Caco-2 (cell line): ENCODE data around the gene IL17F. TPM values are rescaled to one million over a fixed set of nuclear protein-coding genes. Genes with fewer than 3 reads are reported as not detected.

Source experiments
- BruUV-seq: library from RNA; stranded (reverse); fragments of 400-500 nt; replicated peaks from 2 replicates; lab custom pipeline; 2021; lab: Mats Ljungman, UMichigan
- CTCF ChIA-PET: fragments of 300-600 bp; sonication (Branson Sonifier 250); formaldehyde crosslinking; loops from one replicate; lab custom pipeline; 2022; ENCODE audit warnings: antibody characterized with exemption; lab: Charles Lee
- POLR2A ChIA-PET: fragments of 300-600 bp; sonication (Branson Sonifier 250); formaldehyde crosslinking; loops from one replicate; lab custom pipeline; 2022; ENCODE audit warnings: antibody characterized with exemption; lab: Charles Lee
- DNase-seq, 2 experiments: peaks; one replicate each; pipeline versions ENCODE4 v3.0.0 to v3.0.0-alpha.2; 2020 to 2022
- H3K27me3 ChIP-seq: replicated peaks from 2 replicates; pipeline ENCODE4 v1.6.0; 2011; ENCODE audit warnings: low read length; ENCODE audit not compliant: control insufficient read depth, insufficient read depth
- H3K36me3 ChIP-seq: 2 replicates; pipeline ENCODE4 v1.5.1; 2011; ENCODE audit warnings: low read length; ENCODE audit not compliant: control insufficient read depth, insufficient read depth
- H3K4me1 ChIP-seq: fragments of 250-450 bp; sonication (Bioruptor Pico); 2 replicates; pipeline ENCODE4 v1.5.1; 2020; ENCODE audit warnings: mild to moderate bottlenecking
- H3K4me3 ChIP-seq: 2 replicates; pipeline ENCODE4 v1.5.1; 2011; ENCODE audit warnings: low read depth, mild to moderate bottlenecking, control low read depth, low read length
- H3K9me3 ChIP-seq: fragments of 250-450 bp; sonication (Bioruptor Pico); 2 replicates; pipeline ENCODE4 v1.5.1; 2020; ENCODE audit warnings: mild to moderate bottlenecking, moderate library complexity
- H3K27ac Mint-ChIP-seq: one replicate; pipeline ENCODE4 v1.8.0; 2022; ENCODE audit warnings: mixed read lengths; ENCODE audit not compliant: unreplicated experiment
- H3K27me3 Mint-ChIP-seq: one replicate; pipeline ENCODE4 v1.8.0; 2022; ENCODE audit warnings: mixed read lengths; ENCODE audit not compliant: insufficient read depth, unreplicated experiment
- H3K36me3 Mint-ChIP-seq: one replicate; pipeline ENCODE4 v1.8.0; 2022; ENCODE audit warnings: mild to moderate bottlenecking, mixed read lengths; ENCODE audit not compliant: insufficient read depth, unreplicated experiment
- H3K4me1 Mint-ChIP-seq: one replicate; pipeline ENCODE4 v1.8.0; 2022; ENCODE audit warnings: low read depth, mixed read lengths; ENCODE audit not compliant: unreplicated experiment
- H3K4me3 Mint-ChIP-seq: one replicate; pipeline ENCODE4 v1.8.0; 2022; ENCODE audit warnings: mild to moderate bottlenecking, moderate library complexity, mixed read lengths; ENCODE audit not compliant: unreplicated experiment
- H3K9me3 Mint-ChIP-seq: one replicate; pipeline ENCODE4 v1.8.0; 2022; ENCODE audit warnings: mixed read lengths; ENCODE audit not compliant: unreplicated experiment
- intact Hi-C: fragments of 100-400 bp; cut with micrococcal nuclease; formaldehyde crosslinking; loops from one replicate; pipeline ENCODE4 v1.10.0; 2022; ENCODE audit not compliant: unreplicated experiment
- total RNA-seq: library from RNA; stranded (reverse); gene quantifications from 2 replicates; pipeline ENCODE4 v1.2.3, GENCODE V29; 2022
- TF ChIP-seq, protein P1 (sequence below), 2 experiments: fragments of 200-600 bp in 1 of 2; IDR thresholded peaks; 1 replicate in 1 of 2; 2 replicates in 1 of 2; pipeline versions ENCODE4 v1.5.1 to v1.8.0; 2011 to 2022; ENCODE audit warnings: antibody characterized with exemption in 1 of 2, control low read depth in 1 of 2, inconsistent platforms in 1 of 2, low read depth in 1 of 2, low read length in 1 of 2, mild to moderate bottlenecking in 1 of 2, moderate library complexity in 1 of 2; ENCODE audit not compliant: insufficient read depth in 1 of 2, severe bottlenecking in 1 of 2, unreplicated experiment in 1 of 2

The IL17F gene
- total RNA-seq, 1 experiment from 2014 or later, result not detected

DNA sequence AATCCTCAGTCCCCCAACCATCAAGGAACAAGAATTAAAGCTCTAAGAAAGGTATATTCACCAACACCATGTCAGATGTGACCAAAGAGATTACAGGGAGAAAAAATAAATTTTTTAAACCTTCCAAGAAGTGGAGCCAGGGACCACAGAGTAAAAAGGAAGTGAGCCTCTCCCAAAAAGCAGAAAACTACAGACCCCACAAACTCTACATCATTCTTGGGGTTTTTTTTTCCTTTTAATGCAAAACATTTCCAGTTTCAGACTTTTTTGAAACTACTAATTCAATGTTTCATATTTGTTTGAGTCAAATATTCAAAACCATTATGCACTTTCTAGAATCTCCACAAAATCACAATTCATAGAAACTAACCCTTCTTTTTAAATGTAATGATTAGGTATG lies 6.8 kb upstream of the IL17F start:
- no peak for DNase-seq
- Histone ChIP-seq H3K27me3 (no peaks in the 10 kb centered on the region), H3K36me3 (no peaks in the 10 kb centered on the region), H3K4me3 (no peak overlapping the region), H3K9me3 (no peaks in the 10 kb centered on the region), H3K4me1 (peaks cover 14% of the 10 kb centered on the region)
- ChIA-PET CTCF (no interaction called here), POLR2A (no interaction called here)
- Mint-ChIP-seq H3K27ac (no peak overlapping the region), H3K27me3 (no peaks in the 10 kb centered on the region), H3K4me1 (peaks cover 17% of the 10 kb centered on the region), H3K4me3 (no peak overlapping the region), H3K36me3 (no peaks in the 10 kb centered on the region), H3K9me3 (no peaks in the 10 kb centered on the region)
- TF ChIP-seq, protein P1, sequence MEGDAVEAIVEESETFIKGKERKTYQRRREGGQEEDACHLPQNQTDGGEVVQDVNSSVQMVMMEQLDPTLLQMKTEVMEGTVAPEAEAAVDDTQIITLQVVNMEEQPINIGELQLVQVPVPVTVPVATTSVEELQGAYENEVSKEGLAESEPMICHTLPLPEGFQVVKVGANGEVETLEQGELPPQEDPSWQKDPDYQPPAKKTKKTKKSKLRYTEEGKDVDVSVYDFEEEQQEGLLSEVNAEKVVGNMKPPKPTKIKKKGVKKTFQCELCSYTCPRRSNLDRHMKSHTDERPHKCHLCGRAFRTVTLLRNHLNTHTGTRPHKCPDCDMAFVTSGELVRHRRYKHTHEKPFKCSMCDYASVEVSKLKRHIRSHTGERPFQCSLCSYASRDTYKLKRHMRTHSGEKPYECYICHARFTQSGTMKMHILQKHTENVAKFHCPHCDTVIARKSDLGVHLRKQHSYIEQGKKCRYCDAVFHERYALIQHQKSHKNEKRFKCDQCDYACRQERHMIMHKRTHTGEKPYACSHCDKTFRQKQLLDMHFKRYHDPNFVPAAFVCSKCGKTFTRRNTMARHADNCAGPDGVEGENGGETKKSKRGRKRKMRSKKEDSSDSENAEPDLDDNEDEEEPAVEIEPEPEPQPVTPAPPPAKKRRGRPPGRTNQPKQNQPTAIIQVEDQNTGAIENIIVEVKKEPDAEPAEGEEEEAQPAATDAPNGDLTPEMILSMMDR (IDR thresholded peaks at IDR 0.05; ENCODE audit: insufficient read depth in 1 of 2, low read depth in 1 of 2, low read length in 1 of 2, severe bottlenecking in 1 of 2, unreplicated experiment in 1 of 2), result no peak
- intact Hi-C loops, result no loop called here
- no TSS peak for BruUV-seq

DNA sequence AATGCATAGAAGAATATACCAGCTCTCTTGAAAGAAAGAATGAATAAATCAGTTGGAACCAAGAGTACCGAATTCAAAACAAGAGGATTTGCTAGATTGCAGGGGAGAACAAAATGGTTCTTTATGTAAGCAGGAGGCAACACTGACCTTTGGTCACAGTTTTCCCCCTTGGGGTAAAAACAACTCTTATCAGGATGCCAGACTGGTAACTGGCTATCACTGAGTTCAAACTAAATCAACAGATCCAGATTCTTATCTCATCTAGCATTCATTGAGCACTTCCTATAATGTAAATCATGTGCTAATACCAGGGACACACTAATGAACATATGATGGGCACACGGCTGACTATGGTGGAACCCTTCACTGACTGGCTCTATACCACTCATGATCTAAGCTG lies 4.8 kb upstream of the IL17F start:
- TF ChIP-seq, protein P1 (IDR thresholded peaks at IDR 0.05; ENCODE audit: insufficient read depth in 1 of 2, low read depth in 1 of 2, low read length in 1 of 2, severe bottlenecking in 1 of 2, unreplicated experiment in 1 of 2), result no peak
- Histone ChIP-seq H3K36me3 (no peaks in the 10 kb centered on the region), H3K27me3 (no peaks in the 10 kb centered on the region), H3K9me3 (no peaks in the 10 kb centered on the region), H3K4me1 (peaks cover 14% of the 10 kb centered on the region), H3K4me3 (no peak overlapping the region)
- intact Hi-C loops, result no loop called here
- peak in 1 of 2 experiments; percentile 44 for DNase-seq
- no peaks in the 10 kb centered on the region for H3K27me3 Mint-ChIP-seq
- ChIA-PET POLR2A (no interaction called here), CTCF (no interaction called here)
- no peaks in the 10 kb centered on the region for H3K36me3 Mint-ChIP-seq
- no peak overlapping the region for H3K27ac Mint-ChIP-seq
- no peaks in the 10 kb centered on the region for H3K9me3 Mint-ChIP-seq
- no TSS peak for BruUV-seq
- no peak overlapping the region for H3K4me3 Mint-ChIP-seq
- H3K4me1 Mint-ChIP-seq, result peaks cover 17% of the 10 kb centered on the region

- BruUV-seq, result no TSS peak
- H3K36me3 Mint-ChIP-seq, result no peaks in the 10 kb centered on the region
- Histone ChIP-seq H3K27me3 (no peaks in the 10 kb centered on the region), H3K4me1 (peaks cover 14% of the 10 kb centered on the region), H3K36me3 (no peaks in the 10 kb centered on the region), H3K4me3 (no peak overlapping the region), H3K9me3 (no peaks in the 10 kb centered on the region)
- no peak for DNase-seq
- no peak overlapping the region for H3K27ac Mint-ChIP-seq
- H3K4me1 Mint-ChIP-seq, result peaks cover 12% of the 10 kb centered on the region
- ChIA-PET CTCF (no interaction called here), POLR2A (no interaction called here)
- H3K27me3 Mint-ChIP-seq, result no peaks in the 10 kb centered on the region
- H3K4me3 Mint-ChIP-seq, result no peak overlapping the region
- intact Hi-C loops, result no loop called here
- H3K9me3 Mint-ChIP-seq, result no peaks in the 10 kb centered on the region
- TF ChIP-seq, protein P1 (IDR thresholded peaks at IDR 0.05; ENCODE audit: insufficient read depth in 1 of 2, low read depth in 1 of 2, low read length in 1 of 2, severe bottlenecking in 1 of 2, unreplicated experiment in 1 of 2), result no peak
Measured at GRCh38 chr6:52245425-52245824, 1.1 kb upstream of the IL17F start.
